ENCODE data around the gene SH3GLB2.
A peak's percentile ranks its signal among the peaks of the same experiment; 100 is the strongest.
"Not testable (repeated sequence)": the region's sequence is repeated elsewhere in the genome, so short reads cannot be mapped to it uniquely, and the experiment has no call there.

SH3GLB2 gene

GRCh38 chr9:129053020-129053419, 24.9 kb upstream of the SH3GLB2 start:
- DNase-seq = no peak

- no peak for DNase-seq
Observed at GRCh38 chr9:129052592-129052991, 24.5 kb upstream of the SH3GLB2 start.

DNA sequence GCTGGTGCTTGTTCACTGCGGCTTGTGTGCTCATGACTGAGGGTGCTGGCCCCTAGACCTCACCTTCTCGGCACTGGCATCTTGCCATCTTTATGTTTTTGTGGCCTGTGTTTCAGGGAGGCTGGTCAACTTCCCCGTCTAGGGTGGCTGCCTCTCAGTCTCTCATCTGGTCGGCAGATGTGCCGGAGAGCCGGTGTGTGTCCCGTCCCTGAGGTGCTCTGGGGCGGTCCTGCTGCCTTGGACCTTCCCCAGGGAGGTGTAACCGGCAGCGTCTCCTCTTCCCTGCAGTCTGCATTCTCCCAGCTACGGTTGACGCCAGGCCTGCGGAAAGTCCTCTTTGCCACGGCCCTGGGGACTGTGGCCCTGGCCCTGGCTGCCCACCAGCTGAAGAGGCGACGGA, 13.9 kb upstream of the SH3GLB2 start:
- no peak for DNase-seq

DNA sequence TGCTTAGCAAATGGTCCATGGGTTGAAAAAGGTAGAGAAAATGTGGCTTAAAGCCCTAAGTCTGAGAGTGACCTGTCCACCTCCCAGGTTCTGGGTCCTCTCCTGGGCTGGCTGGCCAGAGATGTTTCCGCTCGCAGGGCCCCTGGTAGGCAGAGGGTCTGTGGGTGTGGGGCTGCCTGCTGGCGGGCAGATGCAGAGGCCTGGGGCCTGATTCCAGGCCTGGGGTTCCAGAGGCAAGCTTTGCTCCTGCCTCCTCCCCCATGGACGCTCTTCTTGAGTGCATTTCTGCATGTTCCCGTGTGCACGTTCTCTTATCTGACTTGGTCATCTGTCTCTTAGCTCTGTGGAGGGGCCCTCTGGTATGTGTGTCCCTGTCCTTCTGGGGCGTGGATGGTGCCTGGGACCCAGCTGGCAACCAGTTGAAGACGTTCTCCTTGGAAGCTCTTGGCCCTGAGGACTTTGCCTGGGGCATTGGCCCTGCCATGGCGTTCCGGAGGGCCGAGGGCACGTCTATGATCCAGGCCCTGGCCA, 12.0 kb upstream of the SH3GLB2 start:
- DNase-seq = no peak

GRCh38 chr9:129038109-129038852, 10.2 kb upstream of the SH3GLB2 start:
- DNase-seq = no peak

- DNase-seq = no peak
Observed at GRCh38 chr9:129037767-129038098, 9.6 kb upstream of the SH3GLB2 start.

- peak; percentile 59 for DNase-seq
Observed at GRCh38 chr9:129036923-129037766, 9.0 kb upstream of the SH3GLB2 start.

DNA sequence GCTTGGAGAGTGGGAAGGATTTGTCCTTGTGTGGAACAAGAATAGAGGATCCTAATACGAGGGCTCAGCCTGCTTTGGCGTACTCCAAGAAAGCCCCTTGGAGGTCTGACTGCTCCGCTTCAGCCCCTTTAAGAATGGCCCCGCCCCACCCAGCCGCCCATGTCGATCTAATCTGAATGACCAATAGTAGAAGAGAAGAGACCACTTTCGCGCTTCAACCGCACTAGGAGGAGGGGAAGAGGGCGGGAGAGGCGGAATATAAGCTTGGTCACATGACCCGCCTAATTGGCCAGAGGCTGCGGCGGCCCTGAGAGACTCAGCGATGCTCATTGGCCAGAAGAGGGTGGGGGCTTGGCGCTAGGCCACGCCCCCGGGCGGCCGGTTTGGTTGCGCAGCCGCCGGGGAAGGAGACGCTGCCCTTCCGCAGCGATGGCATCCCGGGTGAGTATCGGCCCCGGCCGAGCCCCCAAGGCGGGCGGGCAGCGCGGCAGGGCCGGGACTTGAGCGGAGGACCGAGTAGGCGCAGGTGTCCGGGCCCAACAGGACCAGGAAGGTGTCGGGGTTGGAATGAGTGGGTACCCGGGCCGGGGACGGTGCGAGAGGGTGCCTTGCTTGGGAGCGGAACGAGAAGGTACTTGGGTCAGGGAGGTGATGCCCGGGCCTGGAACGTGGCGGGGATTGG, 8.3 kb upstream of the SH3GLB2 start, which contains the start of gene MIGA2:
TSS of gene MIGA2 (plus strand) at position 386 of the 682 bp plus-strand sequence. CDS start 3,969 bp downstream, outside the sequence.
- DNase-seq = peak; percentile 94

- not testable (repeated sequence) for DNase-seq
Observed at GRCh38 chr9:129035838-129036237, 7.7 kb upstream of the SH3GLB2 start.

DNA sequence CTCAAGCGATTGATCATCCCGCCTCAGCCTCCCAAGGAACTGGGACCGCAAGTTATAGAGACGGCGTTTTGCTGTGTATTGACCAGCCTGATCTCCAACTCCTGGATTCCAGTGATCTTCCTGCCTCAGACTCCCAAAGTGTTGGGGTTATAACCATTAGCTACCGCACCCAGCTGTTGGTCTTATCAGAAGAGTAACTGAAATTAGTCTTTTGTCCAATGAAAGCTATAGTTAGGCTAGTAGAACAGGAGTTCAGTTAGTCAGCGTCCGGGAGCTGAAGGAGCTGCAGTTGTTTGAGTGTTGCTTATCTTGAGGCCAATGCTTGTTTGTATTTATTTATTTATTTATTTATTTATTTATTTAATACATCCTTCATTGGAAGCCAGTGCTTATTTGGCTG, 5.1 kb upstream of the SH3GLB2 start:
- no peak for DNase-seq

DNA sequence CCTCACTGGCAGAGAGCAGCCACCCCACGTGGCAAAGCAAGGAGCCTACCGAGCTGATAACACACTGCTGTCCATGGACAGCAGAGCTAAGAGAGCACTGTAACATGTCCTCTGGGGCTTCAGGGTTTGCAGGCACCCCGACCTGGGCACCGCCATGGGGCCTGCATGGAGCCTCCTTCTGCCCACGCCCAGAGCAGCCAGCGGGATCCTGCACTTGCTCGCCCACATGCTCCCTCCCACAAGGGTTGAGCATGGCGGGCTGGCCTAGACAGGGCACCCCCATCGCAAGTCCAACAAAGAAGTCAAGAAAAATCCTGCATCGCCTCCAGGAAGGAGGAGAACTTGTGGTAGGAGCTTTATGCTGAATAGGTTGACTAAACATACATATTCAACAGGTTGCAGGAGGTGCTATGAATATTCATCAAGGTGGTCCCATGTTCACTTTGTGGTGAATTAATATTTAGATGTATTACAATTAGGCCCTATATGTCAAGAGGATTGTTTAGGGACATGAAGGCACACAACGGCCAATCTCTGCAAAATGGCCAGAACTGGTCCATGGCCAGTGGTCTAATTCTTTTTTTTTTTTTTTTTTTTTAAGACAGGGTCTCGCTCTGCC, 4.5 kb upstream of the SH3GLB2 start:
- no peak for DNase-seq

- DNase-seq = no peak
Observed at GRCh38 chr9:129031514-129031913, 3.4 kb upstream of the SH3GLB2 start.

DNA sequence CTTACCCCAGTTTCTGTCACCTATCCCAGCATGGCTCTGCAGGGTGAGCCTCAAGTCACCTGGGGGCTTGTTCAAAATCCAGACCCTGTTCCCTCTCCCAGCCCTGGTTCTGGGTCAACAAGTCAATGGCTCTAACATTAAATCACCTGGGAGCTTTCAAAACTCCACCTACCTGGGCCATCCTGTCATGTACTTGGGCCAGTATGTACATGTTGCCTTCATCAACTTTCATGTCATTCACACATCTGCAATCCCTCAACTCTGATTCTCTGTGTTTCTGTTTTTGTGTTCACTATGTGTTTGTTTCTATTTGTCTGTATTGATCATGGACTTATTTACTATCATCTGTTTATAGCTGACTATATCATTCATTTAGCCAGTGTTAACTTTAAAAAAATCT, 2.1 kb upstream of the SH3GLB2 start:
- DNase-seq = no peak

GRCh38 chr9:129027685-129028191, 393 bp downstream of the SH3GLB2 start:
- DNase-seq = no peak

- no peak for DNase-seq
Observed at GRCh38 chr9:129027224-129027684, 877 bp downstream of the SH3GLB2 start.

DNA sequence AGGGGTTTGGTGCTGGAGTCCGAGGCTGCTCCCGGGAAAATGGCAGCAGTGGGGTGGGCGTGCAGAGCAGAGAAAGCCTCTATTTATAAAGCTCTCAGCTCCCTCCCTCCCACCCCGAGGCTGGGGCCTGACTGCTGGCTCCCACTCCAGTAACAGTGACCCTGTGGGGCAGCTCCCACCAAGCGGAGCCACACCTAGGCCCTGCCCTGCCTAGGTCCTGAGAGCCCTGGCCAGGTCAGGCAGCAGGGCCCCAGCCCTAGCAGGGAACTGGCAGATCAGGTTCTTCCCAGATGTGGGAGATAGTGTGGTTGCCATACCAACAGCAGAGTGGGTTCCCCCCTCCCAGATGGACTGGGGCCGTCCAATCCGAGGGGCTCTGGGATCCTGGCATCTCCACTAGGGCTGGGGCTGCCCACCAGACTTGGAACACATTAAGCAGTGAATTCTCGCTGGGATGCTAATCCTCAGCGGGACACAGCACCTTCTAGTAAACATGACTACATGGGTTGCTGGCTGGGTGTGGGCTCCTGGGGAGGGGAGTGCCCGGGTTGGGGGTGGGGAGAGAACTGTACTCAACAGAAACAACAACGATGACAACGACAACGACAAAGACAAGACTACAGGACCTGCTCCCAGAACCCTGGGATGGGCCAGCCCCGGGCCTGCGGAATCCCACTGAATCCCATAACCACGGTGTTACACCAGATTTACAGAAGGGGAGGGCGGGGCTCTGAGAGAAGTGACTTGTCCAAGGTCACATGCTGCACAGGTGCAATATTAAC, 1.5 kb downstream of the SH3GLB2 start:
- DNase-seq = no peak

DNA sequence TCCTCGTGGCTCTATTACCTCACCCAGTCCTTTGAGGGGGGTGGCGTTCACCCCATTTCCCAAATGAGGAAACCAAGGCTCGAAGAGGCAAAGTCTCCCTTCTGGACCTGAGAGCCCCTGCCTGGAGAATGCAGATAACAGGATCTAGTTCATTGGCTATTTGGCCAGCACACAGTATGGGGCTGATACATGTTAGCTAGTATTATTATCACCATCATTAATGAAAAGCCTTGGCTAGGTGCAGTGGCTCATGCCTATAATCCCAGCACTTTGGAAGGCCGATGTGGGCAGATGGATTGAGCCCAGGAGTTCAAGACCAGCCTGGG, 4.3 kb downstream of the SH3GLB2 start:
- no peak for DNase-seq

GRCh38 chr9:129023036-129023907, 4.9 kb downstream of the SH3GLB2 start:
- DNase-seq = no peak

DNA sequence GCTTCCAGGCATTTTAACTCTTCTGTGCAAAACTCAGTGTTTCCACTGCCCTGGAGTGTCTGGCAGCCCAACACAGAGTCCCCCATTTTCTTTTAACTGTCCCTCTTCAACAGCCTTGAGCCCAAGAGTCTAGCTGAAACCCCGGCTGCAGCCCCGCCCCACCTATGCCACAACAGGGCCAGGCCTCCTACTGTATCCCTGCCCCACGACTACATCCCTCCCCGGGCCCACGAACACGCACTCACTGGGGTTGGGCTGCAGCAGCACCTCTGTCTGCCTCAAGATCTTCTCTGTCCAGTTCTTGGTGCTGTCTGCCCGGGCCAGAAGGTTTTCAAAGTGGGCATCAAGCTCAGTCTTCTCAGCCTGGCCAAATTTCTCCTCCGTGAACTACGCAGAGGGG, 6.1 kb downstream of the SH3GLB2 start:
- DNase-seq = no peak

DNA sequence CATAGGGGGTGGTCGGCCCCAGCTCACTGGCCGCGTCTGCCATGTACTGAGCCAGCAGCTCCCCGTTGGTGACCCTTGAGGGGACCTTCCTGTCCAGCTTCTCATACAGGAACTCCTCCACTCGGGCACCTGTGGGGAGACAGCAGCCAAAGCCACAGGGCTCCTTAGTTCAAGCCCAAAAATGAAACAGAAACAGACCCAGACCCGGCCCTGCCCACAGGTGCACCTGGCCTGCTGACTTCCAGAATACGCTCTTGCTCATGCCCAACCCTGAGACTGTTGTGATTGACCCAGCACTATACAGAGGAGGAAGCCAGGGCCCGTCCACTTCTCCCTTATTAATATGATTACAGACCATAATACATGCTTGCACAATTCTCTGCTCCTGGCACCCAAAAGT, 7.0 kb downstream of the SH3GLB2 start:
- no peak for DNase-seq

GRCh38 chr9:129014608-129015007, 13.5 kb downstream of the SH3GLB2 start:
- DNase-seq = no peak
